ENCODE data around the gene ARVCF. TPM values are rescaled to one million over a fixed set of nuclear protein-coding genes. Genes with fewer than 3 reads are reported as not detected.

ARVCF gene
- total RNA-seq, 4 donors from 2014 or later = 25.2 to 53.7 (median 38.1) TPM

DNA sequence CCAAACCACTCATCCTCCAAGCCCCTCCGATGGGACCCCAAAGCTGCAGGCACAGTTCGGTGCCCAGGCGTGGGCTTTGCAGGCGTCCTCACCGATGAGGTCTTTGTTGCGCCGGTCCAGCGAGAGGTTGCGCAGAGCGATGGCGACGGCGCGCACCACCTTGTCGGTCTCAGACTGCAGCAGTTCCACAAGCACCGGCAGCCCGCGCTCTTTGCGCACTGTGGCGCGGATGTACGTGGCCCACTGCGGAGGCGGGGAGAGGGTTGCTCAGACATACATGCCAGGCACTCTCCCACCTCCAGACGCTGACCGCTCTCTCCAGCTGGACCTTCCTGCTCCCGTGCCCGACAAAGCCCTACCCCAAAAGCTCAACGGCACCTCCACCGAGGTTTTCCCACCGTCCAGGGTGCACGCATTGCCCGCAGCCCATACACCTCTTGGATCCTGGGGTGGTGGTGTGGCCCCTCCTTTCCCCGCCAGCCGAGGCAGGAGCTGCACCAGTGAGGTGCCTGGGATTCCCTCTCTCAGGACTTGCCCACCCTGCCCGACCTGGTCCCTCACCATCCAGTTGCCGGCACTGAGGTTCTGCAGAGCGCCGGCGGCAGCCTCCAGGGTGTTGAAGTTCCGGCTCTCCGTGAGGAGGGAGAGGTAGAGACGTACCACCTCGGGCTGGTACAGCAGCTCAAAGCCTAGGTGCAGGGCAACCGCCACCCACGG is 42.9 kb downstream of the ARVCF start:
- TF ChIP-seq POLR2A (IDR thresholded peaks at IDR 0.05) = no peak
- TF ChIP-seq, protein P1, sequence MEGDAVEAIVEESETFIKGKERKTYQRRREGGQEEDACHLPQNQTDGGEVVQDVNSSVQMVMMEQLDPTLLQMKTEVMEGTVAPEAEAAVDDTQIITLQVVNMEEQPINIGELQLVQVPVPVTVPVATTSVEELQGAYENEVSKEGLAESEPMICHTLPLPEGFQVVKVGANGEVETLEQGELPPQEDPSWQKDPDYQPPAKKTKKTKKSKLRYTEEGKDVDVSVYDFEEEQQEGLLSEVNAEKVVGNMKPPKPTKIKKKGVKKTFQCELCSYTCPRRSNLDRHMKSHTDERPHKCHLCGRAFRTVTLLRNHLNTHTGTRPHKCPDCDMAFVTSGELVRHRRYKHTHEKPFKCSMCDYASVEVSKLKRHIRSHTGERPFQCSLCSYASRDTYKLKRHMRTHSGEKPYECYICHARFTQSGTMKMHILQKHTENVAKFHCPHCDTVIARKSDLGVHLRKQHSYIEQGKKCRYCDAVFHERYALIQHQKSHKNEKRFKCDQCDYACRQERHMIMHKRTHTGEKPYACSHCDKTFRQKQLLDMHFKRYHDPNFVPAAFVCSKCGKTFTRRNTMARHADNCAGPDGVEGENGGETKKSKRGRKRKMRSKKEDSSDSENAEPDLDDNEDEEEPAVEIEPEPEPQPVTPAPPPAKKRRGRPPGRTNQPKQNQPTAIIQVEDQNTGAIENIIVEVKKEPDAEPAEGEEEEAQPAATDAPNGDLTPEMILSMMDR (IDR thresholded peaks at IDR 0.05) = no peak
- intact Hi-C loops (cut with DNase I; ENCODE audit: low total_unique reads) = loop anchor here (5.0 kb wide), 2 partner anchors 39 to 154 kb away; no protein-coding TSS in a partner anchor
- no peak for DNase-seq (ENCODE audit: low spot score in 2 of 2)
- 91 to 95% methylated on average over 35 to 43 of the region's 46 CpGs for WGBS, 2 donors
- H3K4me3 ChIP-seq (ENCODE audit: low read depth, poor library complexity, severe bottlenecking) = no peak overlapping the region

DNA sequence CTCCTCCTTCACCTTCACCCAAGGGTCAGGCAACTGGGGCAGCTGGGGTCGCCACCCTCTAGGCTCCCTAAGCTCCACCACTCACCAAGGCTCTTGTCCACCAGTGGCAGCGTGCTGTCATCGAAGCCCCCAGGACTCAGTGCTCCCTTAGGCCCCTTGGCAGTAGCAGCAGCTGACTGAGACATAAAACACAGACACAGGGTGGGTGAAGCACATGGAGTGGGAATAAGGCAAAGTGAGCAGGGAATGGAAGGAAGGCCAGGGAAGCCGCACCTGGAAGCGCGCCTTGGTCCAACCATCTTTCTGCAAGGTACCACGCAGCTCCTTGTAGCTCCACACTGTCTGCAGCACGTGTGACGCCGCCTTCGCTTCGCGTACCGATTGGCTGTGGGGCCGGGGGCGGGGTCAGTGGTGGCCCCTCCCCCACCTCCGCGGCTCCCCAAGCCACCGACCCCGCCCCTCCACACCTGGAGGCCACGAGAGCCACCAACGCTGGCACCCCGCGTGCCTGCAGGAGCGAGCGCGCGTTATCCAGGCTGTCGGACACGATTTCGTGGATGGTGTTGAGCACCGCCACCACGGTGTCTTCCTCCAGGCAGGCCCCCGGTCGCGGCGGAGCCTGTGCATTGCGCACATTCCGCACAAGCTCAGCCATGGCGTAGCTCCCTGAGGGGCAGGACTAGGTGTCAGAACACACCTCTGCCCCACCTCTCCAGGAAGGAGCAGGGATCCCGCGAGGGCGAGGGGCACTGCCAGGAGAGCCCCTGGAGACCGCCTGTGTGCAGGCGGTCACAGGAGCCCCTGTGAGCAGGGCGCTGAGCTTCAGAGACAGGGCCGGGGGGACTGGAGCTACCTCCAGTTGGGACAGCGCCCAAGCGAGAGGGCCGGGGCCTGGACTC is 43.7 kb downstream of the ARVCF start:
- intact Hi-C loops (cut with DNase I; ENCODE audit: low total_unique reads) = loop anchor here (5.0 kb wide), 2 partner anchors 39 to 154 kb away; no protein-coding TSS in a partner anchor
- H3K4me3 ChIP-seq (ENCODE audit: low read depth, poor library complexity, severe bottlenecking) = no peak overlapping the region
- TF ChIP-seq, protein P1 (IDR thresholded peaks at IDR 0.05) = no peak
- no peak for DNase-seq (ENCODE audit: low spot score in 2 of 2)
- 87 to 91% methylated on average over 47 to 50 of the region's 50 CpGs for WGBS, 2 donors

DNA sequence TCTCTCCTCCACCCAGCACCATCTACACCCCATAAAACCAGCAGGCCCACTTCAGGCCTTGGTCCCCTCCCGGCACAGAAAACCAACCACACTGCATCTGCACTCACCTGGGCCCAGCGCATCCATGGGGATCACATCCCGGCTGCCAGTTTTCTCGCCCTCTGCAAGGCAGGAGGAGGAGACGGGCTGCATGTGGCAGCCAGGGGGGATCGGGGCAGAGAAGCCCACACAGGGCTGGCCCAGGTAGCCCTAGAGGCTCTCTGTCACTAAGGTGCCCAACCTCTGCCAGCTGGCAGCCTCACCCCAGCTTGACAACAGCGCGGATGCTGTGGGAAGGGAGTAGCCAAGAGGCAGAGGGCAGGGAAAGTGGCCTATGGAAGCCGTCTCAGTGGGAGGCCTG is 44.4 kb downstream of the ARVCF start:
- intact Hi-C loops (cut with DNase I; ENCODE audit: low total_unique reads) = loop anchor here (5.0 kb wide), 2 partner anchors 40 to 155 kb away; no protein-coding TSS in a partner anchor
- no peak overlapping the region for H3K4me3 ChIP-seq (ENCODE audit: low read depth, poor library complexity, severe bottlenecking)
- WGBS, 2 donors = 70 to 84% methylated on average over 7 to 9 of the region's 9 CpGs
- no peak for TF ChIP-seq POLR2A (IDR thresholded peaks at IDR 0.05)
- TF ChIP-seq, protein P1 (IDR thresholded peaks at IDR 0.05) = no peak
- DNase-seq (ENCODE audit: low spot score in 2 of 2) = no peak

DNA sequence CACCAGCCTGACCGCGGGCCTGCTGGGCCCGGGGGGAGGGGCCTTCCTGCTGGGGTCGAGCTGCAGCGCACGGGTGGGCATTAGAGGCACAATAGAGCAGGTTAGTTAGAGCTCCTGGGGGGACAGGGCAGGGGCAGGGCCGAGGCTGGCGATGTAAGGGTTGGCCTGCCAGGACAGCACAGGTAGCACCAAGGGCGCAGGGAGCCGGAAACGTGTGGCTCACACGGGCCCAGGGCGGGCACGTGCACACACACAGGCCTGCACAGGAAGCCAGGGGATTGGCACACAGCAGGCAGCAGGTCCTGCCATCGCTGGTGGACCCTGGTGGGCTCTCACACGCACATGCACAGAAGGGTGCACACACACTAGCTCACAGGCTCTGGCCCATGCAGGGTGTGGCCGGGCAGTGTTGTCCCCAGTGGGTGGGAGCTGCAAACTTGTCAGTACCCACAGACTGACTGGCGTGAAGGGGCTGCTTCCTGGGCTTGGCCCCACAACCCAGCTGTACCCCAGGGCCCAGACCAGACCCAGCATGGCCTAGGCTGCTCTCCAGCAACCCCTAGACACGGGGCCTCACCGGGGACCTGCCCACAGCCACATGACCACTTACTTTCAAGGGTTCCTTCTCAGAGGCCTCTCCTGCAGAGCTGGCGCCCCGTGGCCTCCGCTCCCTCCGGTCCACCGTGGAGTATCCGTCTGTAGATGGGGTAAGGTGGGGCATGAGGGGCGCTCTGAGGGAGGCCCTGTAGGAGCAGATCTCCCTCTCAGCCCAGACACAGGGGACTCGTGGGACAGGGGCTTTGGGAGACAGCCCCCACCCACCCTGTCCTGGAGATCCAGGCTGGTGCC is 45.1 kb downstream of the ARVCF start:
- intact Hi-C loops (cut with DNase I; ENCODE audit: low total_unique reads) = loop anchor here (5.0 kb wide), 2 partner anchors 41 to 156 kb away; no protein-coding TSS in a partner anchor
- no peak for DNase-seq (ENCODE audit: low spot score in 2 of 2)
- WGBS, 2 donors = 62 to 63% methylated on average over 25 of the region's 28 CpGs
- no peak overlapping the region for H3K4me3 ChIP-seq (ENCODE audit: low read depth, poor library complexity, severe bottlenecking)
- TF ChIP-seq, protein P1 (IDR thresholded peaks at IDR 0.05) = no peak
- TF ChIP-seq POLR2A (IDR thresholded peaks at IDR 0.05) = no peak
